H1 (cell line): ENCODE results near the gene MYO5A. TPM values are rescaled to one million over a fixed set of nuclear protein-coding genes. Genes with fewer than 3 reads are reported as not detected.

Experiments
- BACH1 ChIP-seq: IDR thresholded peaks from 2 replicates; pipeline ENCODE4 v1.6.1; 2012; ENCODE audit warnings: low read length, improper control_type of control experiment
- CHD1 ChIP-seq: IDR thresholded peaks from 2 replicates; pipeline ENCODE4 v1.6.1; 2012; ENCODE audit warnings: low read depth, low read length, improper control_type of control experiment
- CHD7 ChIP-seq: fragments of 300-600 bp; sonication (generic); IDR thresholded peaks from 2 replicates; pipeline ENCODE4 v1.7.1; 2012; ENCODE audit warnings: low read length, moderate library complexity, mild to moderate bottlenecking, inconsistent platforms; ENCODE audit not compliant: insufficient replicate concordance
- EGR1 ChIP-seq: IDR thresholded peaks from 2 replicates; pipeline ENCODE4 v1.6.1; 2011; ENCODE audit warnings: low read depth, low read length, borderline replicate concordance
- EP300 ChIP-seq, 2 experiments: IDR thresholded peaks; 1 replicate in 1 of 2; 2 replicates in 1 of 2; pipeline ENCODE4 v1.6.1; 2011 to 2012; ENCODE audit warnings: low read depth in 2 of 2, low read length in 2 of 2, mild to moderate bottlenecking in 2 of 2, borderline replicate concordance in 1 of 2, inconsistent platforms in 1 of 2, moderate library complexity in 1 of 2
- GTF2F1 ChIP-seq: IDR thresholded peaks from 2 replicates; pipeline ENCODE4 v1.6.1; 2012; ENCODE audit warnings: low read depth, low read length, improper control_type of control experiment, borderline replicate concordance
- HDAC6 ChIP-seq: IDR thresholded peaks from one replicate; pipeline ENCODE4 v1.7.1; 2012; ENCODE audit warnings: low read depth, mild to moderate bottlenecking, inconsistent platforms, low read length, moderate library complexity
- polyA plus RNA-seq, 7 experiments: library from polyadenylated mRNA; depleted of rRNA in 3 of 7; stranded (reverse) in 5 of 7; unstranded in 2 of 7; fragments of >200 nt in 5 of 7; fragments of 200-250 nt in 2 of 7; gene quantifications; 1 replicate in 5 of 7; 2 replicates in 1 of 7; 4 replicates in 1 of 7; pipeline versions ENCODE4 v1.2.1 to v1.2.3, GENCODE V29; 2011 to 2013; ENCODE audit warnings: missing spikeins in 2 of 7, mixed read lengths in 2 of 7
- total RNA-seq: library from RNA; stranded (reverse); fragmentation: NEBNext Ultra II Directional; extraction: Animal tissue kit (Norgen Biotek cat#: 25700); gene quantifications from 2 replicates; pipeline ENCODE4 v1.2.1, GENCODE V29; 2021

Gene MYO5A
- total and polyA plus RNA-seq, 2 of the 8 experiments (the other 6 are each of a cell fraction or from before 2014, with no cell fraction given): 11.4 to 24.7 TPM

- no peak for TF ChIP-seq CHD7
- no peak for TF ChIP-seq HDAC6
- TF ChIP-seq CHD1: no peak
- TF ChIP-seq EGR1: no peak
- TF ChIP-seq EP300 (IDR thresholded peaks at IDR 0.05; ENCODE audit: borderline replicate concordance in 1 of 2, low read depth in 2 of 2, low read length in 2 of 2): no peak
- TF ChIP-seq BACH1: no peak
- no peak for TF ChIP-seq GTF2F1
These were observed 149.1 kb downstream of the MYO5A start (continued) for GRCh38 chr15:52379395-52380106.
